Measurements from ENCODE around the gene FZD4.
"Not testable (repeated sequence)": the region's sequence is repeated elsewhere in the genome, so short reads cannot be mapped to it uniquely, and the experiment has no call there.

The FZD4 gene

DNA sequence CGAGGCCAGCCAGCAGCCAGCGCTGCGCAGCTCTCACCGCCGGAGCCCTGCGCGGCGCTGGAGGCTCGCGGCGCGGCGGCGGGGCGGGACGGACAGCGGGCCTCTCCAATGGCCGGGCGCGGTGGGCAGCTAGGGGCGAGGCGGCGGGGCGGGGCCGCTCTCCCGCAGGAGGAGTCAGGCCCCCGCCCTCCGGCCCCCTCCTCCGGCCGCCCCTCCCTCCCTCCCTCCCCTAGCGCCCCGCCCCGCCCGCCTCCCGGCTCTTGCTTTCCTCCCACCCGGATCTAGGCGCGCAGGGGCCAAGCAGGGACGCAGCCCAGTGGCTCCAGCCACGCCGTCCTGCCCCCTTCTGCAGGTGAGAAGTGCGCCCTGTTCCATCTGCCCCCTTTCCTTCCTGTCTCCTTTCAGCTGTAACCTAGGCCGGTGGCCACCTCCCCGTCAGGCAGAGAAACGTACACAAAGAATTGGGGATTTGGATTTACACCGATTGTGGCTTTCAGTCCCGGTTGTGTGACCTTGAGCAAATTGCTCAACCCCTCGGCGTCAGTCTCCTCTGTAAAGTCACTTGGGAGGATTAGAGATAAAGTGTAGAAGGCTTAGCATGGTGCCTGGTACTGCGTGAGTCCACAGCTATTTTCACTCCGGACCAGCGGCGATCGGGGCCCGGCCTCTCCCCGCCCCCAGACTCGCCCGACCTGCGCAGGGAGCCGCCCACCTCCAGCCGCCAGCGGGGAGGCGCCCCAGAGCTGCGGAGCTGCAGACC lies at the start of gene FZD4:
Gene FZD4, minus strand, starts transcription at position 35 of the 760 bp plus-strand sequence. CDS start 310 bp downstream, outside the sequence.
- no peak for DNase-seq (ENCODE audit: low read depth in 2 of 2)

DNA sequence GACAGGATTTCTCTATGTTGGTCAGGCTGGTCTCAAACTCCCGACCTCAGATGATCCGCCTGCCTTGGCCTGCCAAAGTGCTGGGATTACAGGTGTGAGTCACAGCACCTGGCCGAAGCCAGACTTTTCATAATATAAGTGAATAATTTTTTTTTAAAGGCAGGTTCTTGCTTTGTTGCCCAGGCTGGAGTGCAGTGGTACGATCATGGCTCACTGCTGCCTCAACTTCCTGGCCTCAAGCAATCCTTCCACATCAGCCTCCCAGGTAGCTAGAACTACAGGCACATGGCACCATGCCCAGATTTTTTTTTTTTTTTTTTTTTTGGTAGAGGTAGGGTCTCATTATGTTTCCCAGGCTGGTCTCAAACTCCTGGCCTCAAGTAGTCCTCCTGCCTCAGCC lies 49.1 kb upstream of the FZD4 start:
- not testable (repeated sequence) for DNase-seq (ENCODE audit: low read depth in 2 of 2)

DNA sequence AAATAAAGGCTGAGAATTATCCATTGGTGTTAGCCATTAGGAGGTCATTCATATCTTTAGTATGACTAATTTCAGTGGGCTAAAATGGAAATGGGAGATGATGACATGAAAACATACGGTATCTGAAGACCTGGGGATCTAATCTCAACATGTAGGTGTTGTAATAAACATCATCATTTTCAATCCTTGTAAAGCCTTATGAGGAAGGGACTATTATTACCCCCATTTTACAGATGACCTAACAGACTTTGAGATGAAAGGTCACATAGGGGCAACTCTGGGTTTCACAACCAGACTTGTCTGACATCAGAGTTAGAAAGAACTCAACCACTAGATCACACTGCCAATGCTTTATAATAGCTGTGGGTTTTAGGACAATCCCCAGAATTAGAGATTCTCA lies 47.7 kb upstream of the FZD4 start:
- no peak for DNase-seq (ENCODE audit: low read depth in 2 of 2)

DNA sequence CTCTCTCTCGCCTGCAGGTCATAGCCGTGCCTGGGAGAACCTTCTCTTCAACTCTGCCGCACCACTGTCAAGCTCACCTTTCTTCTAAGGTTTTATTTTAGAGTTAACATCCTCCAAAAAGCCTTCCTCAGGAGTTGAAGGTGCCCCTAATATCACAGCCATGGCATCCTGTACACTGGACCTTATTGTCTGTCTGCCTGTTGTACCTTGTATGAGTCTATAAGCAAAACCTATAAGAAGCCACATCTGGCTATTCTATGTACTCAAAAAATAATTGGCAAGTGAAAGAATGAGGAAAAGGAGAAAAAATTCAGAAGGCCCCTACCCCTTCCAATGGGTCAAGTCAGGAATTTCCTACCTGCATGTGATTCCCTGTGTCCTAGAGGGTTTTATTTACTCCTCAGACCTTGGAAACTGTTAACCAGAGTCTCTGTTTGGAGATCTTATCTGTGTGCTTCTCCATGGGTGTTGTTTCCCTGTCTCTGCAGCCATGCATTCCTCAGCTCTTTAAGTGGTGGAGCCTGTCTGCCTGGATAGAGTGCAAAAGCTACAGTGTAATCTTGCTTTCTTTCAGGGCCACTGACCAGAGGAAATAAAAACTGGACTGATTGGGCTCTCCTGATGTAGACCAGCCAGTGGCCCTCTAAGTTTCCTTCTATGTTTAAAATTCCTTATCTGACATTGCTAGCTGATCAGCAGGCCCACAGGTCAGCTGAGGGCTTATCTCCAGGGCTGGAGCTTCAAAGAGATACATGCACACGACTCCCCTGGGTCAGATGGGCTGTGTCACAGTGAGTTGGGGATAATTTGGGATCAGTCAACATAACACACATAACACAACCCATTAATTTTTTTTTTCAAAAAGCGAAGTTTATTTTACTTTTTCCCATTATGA lies 44.9 kb upstream of the FZD4 start:
- no peak for DNase-seq (ENCODE audit: low read depth in 2 of 2)

GRCh38 chr11:86999388-86999787 lies 44.2 kb upstream of the FZD4 start:
- no peak for DNase-seq (ENCODE audit: low read depth in 2 of 2)

DNA sequence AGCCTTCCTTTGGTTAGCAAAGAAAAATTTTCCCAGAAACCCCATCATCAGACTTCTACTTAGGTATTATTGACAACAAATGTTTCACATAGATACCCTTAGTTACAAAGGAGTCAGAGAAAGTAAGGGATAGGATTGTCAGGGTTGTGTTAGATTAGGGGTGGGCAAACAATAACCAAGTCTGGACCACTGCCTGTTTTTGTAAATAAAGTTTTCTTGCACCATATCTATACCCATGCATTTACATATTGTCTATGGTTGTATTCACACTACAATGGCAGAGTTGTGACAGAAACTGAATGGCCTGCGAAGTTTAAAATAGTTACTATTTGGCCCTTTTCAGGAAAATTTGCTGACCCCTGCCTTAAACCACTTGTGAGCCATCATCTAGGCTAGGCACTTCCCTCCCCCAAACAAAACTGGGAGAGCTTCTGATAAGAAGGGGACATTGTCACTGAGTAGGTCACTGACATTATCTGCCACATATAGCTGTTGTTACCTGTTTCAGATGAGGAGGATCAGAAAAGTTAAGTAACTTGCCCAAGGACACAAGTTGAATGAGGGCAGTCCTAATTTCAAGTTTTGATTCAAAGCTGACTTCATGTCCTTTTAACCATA lies 41.9 kb upstream of the FZD4 start:
- DNase-seq (ENCODE audit: low read depth in 2 of 2) = no peak

DNA sequence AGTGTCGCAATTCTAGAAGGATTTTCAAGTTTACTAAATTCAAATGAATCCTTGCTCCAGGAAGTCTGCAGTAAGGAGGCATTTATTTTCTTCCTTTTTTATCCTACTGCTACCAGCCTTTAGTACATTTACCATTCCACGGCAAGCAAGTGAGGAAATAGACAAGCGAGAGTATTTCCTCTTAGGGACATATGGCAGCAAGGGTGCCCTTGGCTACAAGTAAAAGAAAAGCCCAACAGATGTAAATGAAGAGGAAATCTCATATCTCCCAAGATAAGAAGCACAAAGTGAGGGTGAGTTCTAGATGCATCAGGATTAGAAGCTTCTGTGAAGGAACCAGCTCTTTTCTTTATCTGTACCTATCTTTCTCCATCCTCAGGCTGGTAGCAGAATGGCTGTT lies 37.8 kb upstream of the FZD4 start:
- no peak for DNase-seq (ENCODE audit: low read depth in 2 of 2)

- DNase-seq (ENCODE audit: low read depth in 2 of 2) = not testable (repeated sequence)
Observed at GRCh38 chr11:86992340-86992739, 37.1 kb upstream of the FZD4 start.

DNA sequence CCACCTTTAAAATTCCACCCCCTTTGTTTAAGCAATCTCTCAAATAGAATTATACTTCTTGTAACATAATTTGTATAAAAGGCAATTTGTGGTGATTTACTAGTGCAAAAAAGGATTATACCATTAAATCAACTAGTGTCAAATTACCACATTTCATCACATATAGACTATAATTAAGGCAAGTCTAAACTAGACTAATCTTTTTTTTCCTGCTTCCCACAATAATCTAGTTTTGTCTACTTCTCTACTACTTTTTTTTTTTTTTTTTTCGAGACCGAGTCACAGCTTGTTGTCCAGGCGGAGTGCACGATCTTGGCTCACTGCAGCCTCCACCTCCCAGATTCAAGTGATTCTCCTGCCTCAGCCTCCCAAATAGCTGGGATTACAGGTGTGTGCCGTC lies 36.1 kb upstream of the FZD4 start:
- no peak for DNase-seq (ENCODE audit: low read depth in 2 of 2)

DNA sequence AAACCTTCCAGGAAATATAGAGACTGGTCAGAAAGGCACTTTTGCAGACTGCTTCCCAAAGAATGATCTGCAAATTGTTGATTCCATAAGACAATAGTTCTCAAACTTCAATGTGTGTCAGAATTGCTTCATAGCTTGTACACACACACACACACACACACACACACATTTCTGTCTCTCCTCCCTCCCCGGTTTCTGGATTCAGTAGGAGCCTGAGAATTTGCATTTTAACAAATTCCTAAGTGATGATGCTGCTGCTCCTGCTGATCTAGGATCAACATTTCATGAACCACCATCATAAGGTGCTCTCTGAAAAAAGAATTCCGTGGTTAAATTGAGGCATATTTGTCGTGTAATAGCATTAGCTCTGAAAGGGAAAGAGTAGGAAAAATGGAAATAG lies 35.3 kb upstream of the FZD4 start:
- DNase-seq (ENCODE audit: low read depth in 2 of 2) = no peak

DNA sequence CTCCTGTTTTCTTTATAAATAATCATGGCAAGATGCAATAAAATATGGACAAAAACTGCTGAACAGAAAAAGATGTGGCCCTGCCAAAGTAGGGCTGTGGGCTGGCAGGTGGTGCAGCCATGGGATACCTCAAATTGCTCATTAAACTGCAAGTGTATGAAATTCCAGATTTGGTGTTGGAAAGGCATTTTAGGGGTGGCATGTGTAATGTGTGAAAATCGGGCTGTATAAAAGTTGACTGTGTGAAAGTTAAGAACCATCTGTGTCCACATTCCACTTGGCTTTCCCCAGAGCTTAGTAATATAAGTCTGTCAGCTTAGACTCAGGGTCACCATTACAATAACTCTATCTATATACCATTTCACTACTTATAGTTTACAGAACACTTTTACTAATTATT lies 34.8 kb upstream of the FZD4 start:
- no peak for DNase-seq (ENCODE audit: low read depth in 2 of 2)

DNA sequence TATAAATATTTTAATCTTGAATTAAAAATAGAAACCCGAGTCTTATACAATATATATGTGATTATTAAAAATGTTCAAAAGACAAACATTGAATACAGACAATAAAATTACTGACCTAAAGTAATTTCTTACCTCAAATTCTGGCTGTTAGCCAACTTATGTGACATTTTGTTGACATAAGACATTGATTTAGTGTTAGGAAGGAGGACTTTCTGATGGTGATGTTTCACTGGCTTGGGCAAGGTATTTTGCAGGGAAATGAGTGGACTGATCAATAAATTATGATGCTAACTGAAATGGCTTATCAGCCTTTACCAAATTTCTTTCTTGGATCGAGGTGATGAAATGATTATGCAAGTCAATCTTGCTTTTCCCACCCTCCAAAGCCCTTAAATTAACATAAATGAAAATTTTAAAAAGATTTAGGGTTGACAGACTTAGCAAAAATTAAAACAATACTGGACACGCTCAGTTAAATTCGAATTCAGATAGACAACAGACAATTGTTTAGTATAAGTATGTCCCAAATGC lies 33.2 kb upstream of the FZD4 start:
- no peak for DNase-seq (ENCODE audit: low read depth in 2 of 2)

DNA sequence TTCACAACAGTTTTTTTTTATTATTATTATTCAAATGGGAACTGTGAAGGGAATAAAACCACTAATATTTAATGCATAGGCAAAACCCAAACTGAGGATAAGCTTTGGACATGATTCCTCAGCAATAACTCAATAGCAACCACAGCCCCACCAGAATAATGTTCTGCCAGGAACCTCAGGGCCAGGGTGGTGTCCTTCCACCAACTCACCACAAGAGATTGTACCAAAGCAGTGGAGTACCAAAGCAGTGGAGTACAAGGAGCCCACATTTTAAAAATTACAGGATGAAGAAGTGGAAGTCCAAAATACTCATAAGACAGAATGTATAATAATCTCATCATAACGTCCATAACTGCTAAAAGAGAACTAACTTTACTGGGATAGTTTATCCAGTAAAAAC lies 32.5 kb upstream of the FZD4 start:
- no peak for DNase-seq (ENCODE audit: low read depth in 2 of 2)

DNA sequence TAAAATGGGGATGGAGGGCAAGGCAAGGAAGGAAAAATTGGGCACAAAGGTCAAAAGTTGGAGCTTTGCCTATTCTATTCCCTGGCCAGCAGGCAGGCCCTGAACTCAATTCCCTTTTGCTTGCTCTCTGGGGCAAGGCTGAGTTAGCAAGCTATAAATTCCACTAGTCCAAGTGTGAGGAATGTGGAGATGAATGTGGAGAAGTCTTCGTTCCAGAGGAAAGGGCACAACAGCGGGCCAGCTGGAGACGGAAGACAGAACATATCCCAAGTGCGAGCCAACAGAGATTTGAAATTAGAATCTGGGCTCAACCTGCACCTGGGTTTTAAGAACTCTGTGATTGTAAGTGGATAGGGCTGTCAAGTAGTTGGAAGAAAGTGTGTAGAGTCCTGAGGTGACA lies 29.5 kb upstream of the FZD4 start:
- DNase-seq (ENCODE audit: low read depth in 2 of 2) = no peak

GRCh38 chr11:86983021-86983488 lies 27.9 kb upstream of the FZD4 start:
- no peak for DNase-seq (ENCODE audit: low read depth in 2 of 2)

DNA sequence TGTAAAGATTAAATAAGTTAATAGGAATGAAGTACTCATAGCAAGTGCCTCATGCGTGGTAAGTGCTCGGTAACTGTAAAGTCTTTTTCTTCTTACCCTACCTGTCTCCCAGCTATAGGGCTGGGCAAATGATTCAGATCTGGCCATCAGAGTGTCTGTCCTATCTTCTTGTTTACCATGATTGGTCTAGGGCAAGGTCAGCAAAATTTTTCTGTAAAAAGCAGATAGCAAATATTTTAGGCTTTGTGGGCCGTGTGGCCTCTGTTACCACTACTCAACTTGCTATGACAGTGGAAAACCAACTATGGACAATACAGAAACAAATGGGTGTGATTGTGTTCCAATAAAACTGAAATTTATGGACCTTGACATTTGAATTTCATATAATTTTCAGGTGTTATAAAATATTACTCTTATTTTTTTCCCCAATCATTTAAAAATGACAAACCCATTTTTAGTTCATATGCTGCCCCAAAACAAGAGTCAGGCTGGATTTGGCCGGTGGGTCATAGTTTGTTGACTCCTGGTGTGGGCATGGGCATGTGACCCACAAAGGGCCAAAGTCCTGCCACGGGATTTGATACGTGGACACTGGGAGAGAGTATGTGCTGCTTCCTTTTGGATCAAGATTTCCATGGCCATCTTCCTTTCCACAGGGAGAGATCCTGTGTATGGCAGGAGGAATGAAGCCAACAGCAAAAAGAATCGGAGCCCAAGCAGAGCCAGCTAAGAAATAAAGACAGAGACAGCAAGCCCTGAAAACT lies 26.8 kb upstream of the FZD4 start:
- no peak for DNase-seq (ENCODE audit: low read depth in 2 of 2)

- no peak for DNase-seq (ENCODE audit: low read depth in 2 of 2)
Observed at GRCh38 chr11:86980086-86980796, 25.0 kb upstream of the FZD4 start.

DNA sequence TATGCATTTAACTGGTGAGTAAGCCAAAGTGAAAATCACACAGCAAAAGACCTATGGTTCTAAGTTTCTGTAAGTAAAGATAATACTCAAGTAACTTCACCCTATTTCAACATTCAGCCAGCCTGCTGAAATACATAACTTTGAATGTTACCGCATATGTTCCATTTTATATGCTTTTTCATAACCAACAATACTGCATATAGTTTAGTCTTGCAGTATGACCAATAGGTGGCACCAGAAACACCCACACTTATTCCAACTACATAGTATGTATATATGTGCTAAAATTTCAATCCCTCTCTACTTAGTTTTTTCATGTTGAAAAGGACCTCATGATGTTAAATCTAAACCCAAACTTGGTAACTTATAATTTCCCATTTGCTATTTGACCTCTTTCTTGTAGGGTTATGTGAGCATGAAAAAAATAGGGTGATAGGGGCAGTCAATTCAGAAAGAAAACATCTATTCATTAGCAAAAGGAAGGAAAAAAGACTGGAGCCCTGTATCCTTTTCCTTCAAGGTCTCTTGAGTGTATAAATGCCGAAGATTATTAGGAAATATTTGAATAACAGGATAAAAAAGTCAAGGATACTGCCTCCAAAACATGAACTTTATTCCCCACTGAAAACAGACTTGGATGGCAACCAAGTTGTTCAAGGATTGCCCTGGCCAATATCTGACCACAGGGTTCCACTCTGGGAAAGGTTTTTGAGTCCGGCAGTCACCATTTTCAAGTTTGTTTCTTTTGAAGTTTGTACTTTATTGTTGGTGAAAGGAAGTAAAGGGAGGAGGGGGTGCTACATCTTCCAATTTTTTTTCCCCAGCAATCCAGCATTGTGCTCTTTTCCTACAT lies 23.8 kb upstream of the FZD4 start:
- DNase-seq (ENCODE audit: low read depth in 2 of 2) = no peak

GRCh38 chr11:86978247-86978646 lies 23.1 kb upstream of the FZD4 start:
- DNase-seq (ENCODE audit: low read depth in 2 of 2) = no peak
